Measurements from ENCODE around the gene DYRK3.

DNA sequence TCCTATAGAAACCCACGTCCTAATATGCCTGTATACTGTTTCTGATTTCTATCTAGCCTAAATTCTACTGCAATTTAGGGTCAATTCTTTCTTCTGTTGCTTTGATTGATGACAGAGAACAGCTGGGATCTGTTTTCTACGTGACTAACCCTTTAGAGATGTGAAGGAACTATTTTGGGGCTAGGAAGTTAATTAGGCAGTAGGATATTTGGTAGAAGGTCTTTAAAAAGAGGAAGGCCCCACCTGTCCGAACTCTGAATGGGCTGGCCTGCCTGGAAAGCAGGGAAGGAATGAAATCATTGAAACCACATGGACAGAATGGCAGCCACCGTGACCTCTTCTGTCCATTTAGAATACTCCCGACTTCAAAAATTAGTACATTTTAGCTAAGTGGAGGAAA is 44.1 kb upstream of the DYRK3 start:
- TF ChIP-seq, protein P1, sequence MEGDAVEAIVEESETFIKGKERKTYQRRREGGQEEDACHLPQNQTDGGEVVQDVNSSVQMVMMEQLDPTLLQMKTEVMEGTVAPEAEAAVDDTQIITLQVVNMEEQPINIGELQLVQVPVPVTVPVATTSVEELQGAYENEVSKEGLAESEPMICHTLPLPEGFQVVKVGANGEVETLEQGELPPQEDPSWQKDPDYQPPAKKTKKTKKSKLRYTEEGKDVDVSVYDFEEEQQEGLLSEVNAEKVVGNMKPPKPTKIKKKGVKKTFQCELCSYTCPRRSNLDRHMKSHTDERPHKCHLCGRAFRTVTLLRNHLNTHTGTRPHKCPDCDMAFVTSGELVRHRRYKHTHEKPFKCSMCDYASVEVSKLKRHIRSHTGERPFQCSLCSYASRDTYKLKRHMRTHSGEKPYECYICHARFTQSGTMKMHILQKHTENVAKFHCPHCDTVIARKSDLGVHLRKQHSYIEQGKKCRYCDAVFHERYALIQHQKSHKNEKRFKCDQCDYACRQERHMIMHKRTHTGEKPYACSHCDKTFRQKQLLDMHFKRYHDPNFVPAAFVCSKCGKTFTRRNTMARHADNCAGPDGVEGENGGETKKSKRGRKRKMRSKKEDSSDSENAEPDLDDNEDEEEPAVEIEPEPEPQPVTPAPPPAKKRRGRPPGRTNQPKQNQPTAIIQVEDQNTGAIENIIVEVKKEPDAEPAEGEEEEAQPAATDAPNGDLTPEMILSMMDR (IDR thresholded peaks at IDR 0.05; ENCODE audit: low read depth, low read length): no peak
- no peak for TF ChIP-seq POLR2A (IDR thresholded peaks at IDR 0.05; ENCODE audit: extremely low read depth, insufficient read length)
- TF ChIP-seq, protein P2, sequence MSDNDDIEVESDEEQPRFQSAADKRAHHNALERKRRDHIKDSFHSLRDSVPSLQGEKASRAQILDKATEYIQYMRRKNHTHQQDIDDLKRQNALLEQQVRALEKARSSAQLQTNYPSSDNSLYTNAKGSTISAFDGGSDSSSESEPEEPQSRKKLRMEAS (IDR thresholded peaks at IDR 0.05; ENCODE audit: low read depth, low read length): no peak

Measured in NB4 (cell line).